Omental fat pad (tissue), 4 donors: Measurements from ENCODE around the gene PYGO2. TPM values are rescaled to one million over a fixed set of nuclear protein-coding genes. Genes with fewer than 3 reads are reported as not detected.

Experiments used
- ATAC-seq: fragments of 150-250 bp; one replicate; pipeline ENCODE4 v1.9.1; 2016; ENCODE audit warnings: mild to moderate bottlenecking, moderate library complexity; ENCODE audit not compliant: low FRiP score
- DNase-seq: peaks from one replicate; pipeline ENCODE4 v3.0.0-alpha.2; 2019; ENCODE audit warnings: low spot score
- CTCF ChIP-seq, 3 donors: fragments of 450-650 bp; IDR thresholded peaks; one replicate each; pipeline ENCODE4 v1.5.1; 2016 to 2017; ENCODE audit warnings: antibody characterized with exemption in 3 of 3, mild to moderate bottlenecking in 3 of 3, moderate library complexity in 2 of 3
- total RNA-seq, 4 donors: library from RNA; depleted of rRNA; stranded (reverse); fragments of >200 nt; gene quantifications; one replicate each; pipeline ENCODE4 v1.1.0, GENCODE V29; 2016

Gene PYGO2
- total RNA-seq, 4 donors from 2014 or later: 10.2 to 21.2 (median 15.9) TPM

GRCh38 chr1:154966111-154966510, 4.5 kb upstream of the PYGO2 start:
- TF ChIP-seq CTCF (IDR thresholded peaks at IDR 0.05): no peak
- DNase-seq: no peak
- ATAC-seq: no peak

GRCh38 chr1:154964359-154964758, 2.8 kb upstream of the PYGO2 start:
- no peak for TF ChIP-seq CTCF (IDR thresholded peaks at IDR 0.05)
- DNase-seq: no peak
- no peak for ATAC-seq

DNA sequence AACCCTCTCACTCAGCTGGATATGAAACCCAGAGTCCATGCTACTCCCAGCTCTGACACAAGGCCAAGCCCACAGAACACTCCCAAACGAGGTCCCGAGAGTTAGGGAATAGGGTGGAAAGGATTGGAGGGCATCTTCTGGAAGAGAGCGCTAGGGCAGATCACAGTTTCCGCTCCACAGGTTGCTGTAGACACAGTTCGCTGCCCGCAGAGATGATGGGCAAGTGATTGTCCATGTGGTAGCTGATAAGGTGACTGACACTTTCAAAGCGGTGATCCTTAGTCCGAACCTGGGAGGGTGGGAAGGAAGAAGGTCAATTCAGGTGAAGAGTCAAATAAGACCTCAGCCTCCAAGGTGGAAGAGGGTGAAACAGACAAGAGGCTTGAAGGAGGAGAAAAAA, 2.1 kb upstream of the PYGO2 start:
- no peak for ATAC-seq
- DNase-seq: no peak
- no peak for TF ChIP-seq CTCF (IDR thresholded peaks at IDR 0.05)

GRCh38 chr1:154962795-154963330, 1.3 kb upstream of the PYGO2 start:
- DNase-seq (no peak), ATAC-seq (no peak)
- no peak for TF ChIP-seq CTCF (IDR thresholded peaks at IDR 0.05)

GRCh38 chr1:154962156-154962749, 671 bp upstream of the PYGO2 start:
- no peak for DNase-seq
- TF ChIP-seq CTCF (IDR thresholded peaks at IDR 0.05): no peak
- ATAC-seq: no peak

GRCh38 chr1:154960446-154961136, 991 bp downstream of the PYGO2 start:
- ATAC-seq (no peak), DNase-seq (no peak)
- TF ChIP-seq CTCF (IDR thresholded peaks at IDR 0.05): no peak

DNA sequence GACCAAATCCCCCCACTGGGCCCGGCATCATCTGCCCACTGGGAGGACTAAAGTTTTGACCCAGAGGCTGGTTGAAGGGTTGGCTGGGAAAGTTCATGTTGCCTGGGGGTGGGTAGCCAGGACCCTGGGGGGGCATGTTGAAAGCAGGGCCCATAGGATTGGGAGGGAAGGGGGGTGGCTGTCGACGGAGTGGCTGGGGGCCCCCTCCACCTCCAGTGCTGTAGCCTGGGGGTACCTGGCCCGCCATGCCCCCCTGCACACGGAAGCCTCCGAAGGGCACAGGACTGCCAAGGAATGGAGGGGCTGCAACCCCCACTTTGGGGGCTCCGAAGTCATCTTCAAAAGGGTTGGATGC, 2.2 kb downstream of the PYGO2 start:
- DNase-seq (no peak), ATAC-seq (no peak)
- no peak for TF ChIP-seq CTCF (IDR thresholded peaks at IDR 0.05)
